Mesendoderm (in vitro differentiated cells): ENCODE measurements around the gene SH2B2.
"Not testable (repeated sequence)": the region's sequence is repeated elsewhere in the genome, so short reads cannot be mapped to it uniquely, and the experiment has no call there.

Experiments used
- DNase-seq: peaks from one replicate; pipeline ENCODE4 v3.0.0; 2013
- H2AK5ac ChIP-seq: 2 replicates; pipeline ENCODE4 v1.6.1; 2013; ENCODE audit warnings: low read length, inconsistent platforms
- H2BK120ac ChIP-seq: 2 replicates; pipeline ENCODE4 v1.6.1; 2013; ENCODE audit warnings: low read depth, mild to moderate bottlenecking, low read length, moderate library complexity, mixed read lengths
- H2BK15ac ChIP-seq: replicated peaks from 2 replicates; pipeline ENCODE4 v1.6.1; 2013; ENCODE audit warnings: low read depth, mild to moderate bottlenecking, moderate library complexity
- H2BK5ac ChIP-seq: 2 replicates; pipeline ENCODE4 v1.6.1; 2013; ENCODE audit warnings: low read length, inconsistent platforms
- H3K18ac ChIP-seq: 2 replicates; pipeline ENCODE4 v1.6.1; 2013; ENCODE audit warnings: mild to moderate bottlenecking, low read length, mixed read lengths
- H3K23ac ChIP-seq: one replicate; pipeline ENCODE4 v1.6.1; 2013; ENCODE audit warnings: low read length
- H3K27ac ChIP-seq: 2 replicates; pipeline ENCODE4 v1.5.1; 2013; ENCODE audit warnings: low read depth, mild to moderate bottlenecking, inconsistent platforms, low read length, moderate library complexity
- H3K27me3 ChIP-seq: 2 replicates; pipeline ENCODE4 v1.6.1; 2013; ENCODE audit warnings: low read length, control low read depth, mild to moderate bottlenecking, inconsistent platforms; ENCODE audit not compliant: insufficient read depth, poor library complexity
- H3K36me3 ChIP-seq: 2 replicates; pipeline ENCODE4 v1.6.1; 2013; ENCODE audit warnings: low read length, inconsistent platforms; ENCODE audit not compliant: control insufficient read depth, insufficient read depth
- H3K4ac ChIP-seq: one replicate; pipeline ENCODE4 v1.6.1; 2013; ENCODE audit warnings: low read depth, mild to moderate bottlenecking, low read length, moderate library complexity
- H3K4me1 ChIP-seq: 2 replicates; pipeline ENCODE4 v1.6.1; 2013; ENCODE audit warnings: low read depth, low read length, inconsistent platforms; ENCODE audit not compliant: control insufficient read depth
- H3K4me2 ChIP-seq: 2 replicates; pipeline ENCODE4 v1.6.1; 2013; ENCODE audit warnings: low read length
- H3K4me3 ChIP-seq: 2 replicates; pipeline ENCODE4 v1.5.1; 2013; ENCODE audit warnings: mild to moderate bottlenecking, low read length
- H3K56ac ChIP-seq: one replicate; pipeline ENCODE4 v1.6.1; 2013; ENCODE audit warnings: low read length
- H3K79me1 ChIP-seq: 2 replicates; pipeline ENCODE4 v1.6.1; 2013; ENCODE audit warnings: low read length, inconsistent platforms
- H3K79me2 ChIP-seq: 2 replicates; pipeline ENCODE4 v1.6.1; 2013; ENCODE audit warnings: mild to moderate bottlenecking, low read length; ENCODE audit not compliant: control insufficient read depth, insufficient read depth
- H3K9ac ChIP-seq: 2 replicates; pipeline ENCODE4 v1.6.1; 2013; ENCODE audit warnings: low read length, inconsistent platforms
- H4K5ac ChIP-seq: one replicate; pipeline ENCODE4 v1.6.1; 2013; ENCODE audit warnings: low read length
- H4K8ac ChIP-seq: one replicate; pipeline ENCODE4 v1.6.1; 2013; ENCODE audit warnings: low read depth, mild to moderate bottlenecking, control low read depth, low read length, moderate library complexity
- WGBS: extraction: QIAGEN DNeasy Blood & Tissue Kit; methylation state at CpG from one replicate; pipeline ENCODE4 v1.1.7; 2013; ENCODE audit warnings: low lambda C conversion rate, missing lambda C conversion rate; ENCODE audit not compliant: insufficient coverage; ENCODE audit errors: extremely low coverage; 5-methylcytosine and 5-hydroxymethylcytosine counted together

SH2B2 gene

GRCh38 chr7:102335574-102335973, 48.9 kb downstream of the SH2B2 start:
- H3K4me1 ChIP-seq, H3K27ac ChIP-seq, H3K9ac ChIP-seq, H3K4ac ChIP-seq, H3K4me3 ChIP-seq, H2BK5ac ChIP-seq, H3K18ac ChIP-seq, DNase-seq, H3K27me3 ChIP-seq, H2BK120ac ChIP-seq, H4K8ac ChIP-seq, H3K79me2 ChIP-seq, H3K56ac ChIP-seq, H2AK5ac ChIP-seq, H2BK15ac ChIP-seq, H3K36me3 ChIP-seq, H3K79me1 ChIP-seq, H3K23ac ChIP-seq, H4K5ac ChIP-seq, H3K4me2 ChIP-seq: not testable (repeated sequence)
- no CpG with 5 or more reads among the region's 7 CpGs for WGBS

GRCh38 chr7:102337002-102337401, 50.3 kb downstream of the SH2B2 start:
- not testable (repeated sequence) for H3K4ac ChIP-seq, H2BK15ac ChIP-seq, DNase-seq, H3K9ac ChIP-seq, H3K56ac ChIP-seq, H2BK120ac ChIP-seq, H3K4me1 ChIP-seq, H3K36me3 ChIP-seq, H4K5ac ChIP-seq, H3K18ac ChIP-seq, H3K27me3 ChIP-seq, H4K8ac ChIP-seq, H2BK5ac ChIP-seq, H3K79me2 ChIP-seq, H3K27ac ChIP-seq, H3K4me3 ChIP-seq, H3K23ac ChIP-seq, H2AK5ac ChIP-seq, H3K79me1 ChIP-seq, H3K4me2 ChIP-seq
- no CpG with 5 or more reads among the region's 8 CpGs for WGBS

GRCh38 chr7:102337420-102337819, 50.8 kb downstream of the SH2B2 start:
- not testable (repeated sequence) for H2BK5ac ChIP-seq, H4K5ac ChIP-seq, H3K4ac ChIP-seq, H4K8ac ChIP-seq, H3K79me2 ChIP-seq, H3K36me3 ChIP-seq, H3K4me3 ChIP-seq, H3K9ac ChIP-seq, H3K27me3 ChIP-seq, H2BK15ac ChIP-seq, H3K23ac ChIP-seq, H3K18ac ChIP-seq, DNase-seq, H3K4me1 ChIP-seq, H2AK5ac ChIP-seq, H3K27ac ChIP-seq, H3K56ac ChIP-seq, H3K4me2 ChIP-seq, H2BK120ac ChIP-seq, H3K79me1 ChIP-seq
- WGBS: no CpG with 5 or more reads among the region's 4 CpGs

- not testable (repeated sequence) for H4K8ac ChIP-seq, H3K27me3 ChIP-seq, H4K5ac ChIP-seq, H3K4me1 ChIP-seq, H2BK120ac ChIP-seq, H3K79me2 ChIP-seq, H3K4me3 ChIP-seq, H2BK15ac ChIP-seq, H3K4me2 ChIP-seq, H3K79me1 ChIP-seq, H3K36me3 ChIP-seq, H3K27ac ChIP-seq, H3K56ac ChIP-seq, H3K23ac ChIP-seq, DNase-seq, H2BK5ac ChIP-seq, H3K4ac ChIP-seq, H3K9ac ChIP-seq, H3K18ac ChIP-seq, H2AK5ac ChIP-seq
- WGBS: no CpG with 5 or more reads among the region's 7 CpGs
These were observed 54.1 kb downstream of the SH2B2 start for GRCh38 chr7:102340599-102341368.

GRCh38 chr7:102346983-102347382, 60.3 kb downstream of the SH2B2 start:
- not testable (repeated sequence) for H3K4me2 ChIP-seq, H3K79me1 ChIP-seq, H2BK120ac ChIP-seq, H3K79me2 ChIP-seq, H3K23ac ChIP-seq, H3K4me3 ChIP-seq, H3K27ac ChIP-seq, H3K18ac ChIP-seq, H2BK15ac ChIP-seq, H3K4ac ChIP-seq, H3K4me1 ChIP-seq, DNase-seq, H3K9ac ChIP-seq, H3K56ac ChIP-seq, H4K8ac ChIP-seq, H3K27me3 ChIP-seq, H3K36me3 ChIP-seq, H4K5ac ChIP-seq, H2BK5ac ChIP-seq, H2AK5ac ChIP-seq
- no CpG with 5 or more reads among the region's 6 CpGs for WGBS

- not testable (repeated sequence) for H3K27ac ChIP-seq, H2AK5ac ChIP-seq, H3K56ac ChIP-seq, H3K4me3 ChIP-seq, H3K27me3 ChIP-seq, H3K4me1 ChIP-seq, H3K79me2 ChIP-seq, H2BK15ac ChIP-seq, H4K5ac ChIP-seq, DNase-seq, H2BK5ac ChIP-seq, H3K4ac ChIP-seq, H3K79me1 ChIP-seq, H2BK120ac ChIP-seq, H4K8ac ChIP-seq, H3K9ac ChIP-seq, H3K4me2 ChIP-seq, H3K36me3 ChIP-seq, H3K18ac ChIP-seq, H3K23ac ChIP-seq
- no CpG with 5 or more reads among the region's 6 CpGs for WGBS
These were observed 69.7 kb downstream of the SH2B2 start, which contains the start of gene SPDYE6 for GRCh38 chr7:102356344-102356743. SPDYE6 (minus strand) TSS chr7:102356444; CDS start chr7:102356023, 421 bp downstream.
